ENCODE data around the gene SLC27A3.

Gene SLC27A3

DNA sequence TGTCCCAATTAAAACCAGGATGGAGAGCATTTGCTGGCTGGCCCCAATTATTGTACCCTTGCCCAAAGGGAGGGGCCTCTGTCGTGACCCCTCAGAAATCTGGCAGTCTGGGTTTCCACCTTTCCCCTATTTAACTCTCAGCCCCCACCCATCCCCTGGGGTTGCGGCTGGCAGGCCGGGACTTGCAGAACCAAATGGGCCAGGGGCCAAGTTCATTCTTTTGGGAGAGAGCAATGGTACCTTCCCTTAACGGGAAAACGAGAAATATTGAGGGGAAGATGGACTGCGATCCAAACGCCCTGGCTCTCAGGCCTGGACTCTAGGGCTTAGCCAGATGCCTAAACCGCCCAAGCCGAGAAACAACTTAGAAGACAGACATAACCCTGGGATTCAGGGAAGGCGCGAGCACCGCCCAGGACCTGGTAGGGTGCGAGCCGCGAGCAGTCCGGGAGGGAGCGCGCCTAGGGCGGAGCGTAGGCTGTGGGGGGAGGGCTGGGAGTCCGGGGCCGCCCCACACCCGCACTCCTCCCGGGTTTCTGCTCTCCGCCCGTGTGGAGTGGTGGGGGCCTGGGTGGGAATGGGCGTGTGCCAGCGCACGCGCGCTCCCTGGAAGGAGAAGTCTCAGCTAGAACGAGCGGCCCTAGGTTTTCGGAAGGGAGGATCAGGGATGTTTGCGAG is at the start of gene SLC27A3:
SLC27A3 (plus strand) TSS at position 628 of the 678 bp plus-strand sequence. CDS start 91 bp downstream, outside the sequence.
- TF ChIP-seq, protein P1, sequence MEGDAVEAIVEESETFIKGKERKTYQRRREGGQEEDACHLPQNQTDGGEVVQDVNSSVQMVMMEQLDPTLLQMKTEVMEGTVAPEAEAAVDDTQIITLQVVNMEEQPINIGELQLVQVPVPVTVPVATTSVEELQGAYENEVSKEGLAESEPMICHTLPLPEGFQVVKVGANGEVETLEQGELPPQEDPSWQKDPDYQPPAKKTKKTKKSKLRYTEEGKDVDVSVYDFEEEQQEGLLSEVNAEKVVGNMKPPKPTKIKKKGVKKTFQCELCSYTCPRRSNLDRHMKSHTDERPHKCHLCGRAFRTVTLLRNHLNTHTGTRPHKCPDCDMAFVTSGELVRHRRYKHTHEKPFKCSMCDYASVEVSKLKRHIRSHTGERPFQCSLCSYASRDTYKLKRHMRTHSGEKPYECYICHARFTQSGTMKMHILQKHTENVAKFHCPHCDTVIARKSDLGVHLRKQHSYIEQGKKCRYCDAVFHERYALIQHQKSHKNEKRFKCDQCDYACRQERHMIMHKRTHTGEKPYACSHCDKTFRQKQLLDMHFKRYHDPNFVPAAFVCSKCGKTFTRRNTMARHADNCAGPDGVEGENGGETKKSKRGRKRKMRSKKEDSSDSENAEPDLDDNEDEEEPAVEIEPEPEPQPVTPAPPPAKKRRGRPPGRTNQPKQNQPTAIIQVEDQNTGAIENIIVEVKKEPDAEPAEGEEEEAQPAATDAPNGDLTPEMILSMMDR (IDR thresholded peaks at IDR 0.05; ENCODE audit: low read depth, low read length): no peak
- no peak for DNase-seq (ENCODE audit: extremely low read depth, low read depth)

- DNase-seq (ENCODE audit: extremely low read depth, low read depth): peak; percentile 100
- TF ChIP-seq, protein P1 (IDR thresholded peaks at IDR 0.05; ENCODE audit: low read depth, low read length): no peak
Measured at GRCh38 chr1:153727463-153728304, 47.5 kb upstream of the SLC27A3 start, which contains the start of gene INTS3. Gene INTS3 (plus strand): TSS chr1:153728050. CDS start chr1:153728635, 585 bp downstream.

DNA sequence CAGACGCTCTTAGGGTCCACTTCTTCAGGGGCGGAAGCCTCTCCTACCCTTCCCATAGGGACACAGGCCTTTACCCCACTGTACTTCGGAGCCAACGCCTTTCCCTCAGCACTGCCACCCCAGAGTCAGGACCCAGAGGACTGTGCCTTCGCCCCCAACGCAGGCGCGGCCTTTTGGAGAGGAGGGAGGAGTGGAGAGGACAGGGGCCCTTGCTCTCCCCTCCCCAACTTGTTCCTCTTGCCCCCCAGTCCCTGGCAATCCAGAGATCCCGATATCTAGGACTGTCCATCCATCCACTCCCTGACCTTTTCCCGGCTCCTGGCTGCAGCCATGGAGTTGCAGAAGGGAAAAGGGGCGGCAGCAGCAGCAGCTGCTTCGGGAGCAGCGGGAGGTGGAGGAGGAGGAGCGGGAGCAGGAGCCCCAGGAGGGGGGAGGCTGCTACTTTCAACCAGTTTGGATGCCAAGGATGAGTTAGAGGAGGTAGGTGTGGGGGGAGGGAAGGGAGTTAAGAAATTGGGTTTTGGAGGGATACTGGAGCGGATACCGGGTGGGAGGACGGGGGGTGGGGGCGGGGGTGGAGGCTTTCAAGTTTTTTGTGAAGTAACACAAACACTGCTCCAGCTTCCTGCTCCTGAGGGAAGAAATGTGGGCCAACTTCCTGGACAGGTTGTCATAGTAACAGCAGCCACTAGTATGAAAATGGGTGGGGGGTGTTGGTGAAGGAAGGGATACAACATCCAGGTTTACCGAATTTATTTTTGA is 46.7 kb upstream of the SLC27A3 start:
- DNase-seq (ENCODE audit: extremely low read depth, low read depth): no peak
- TF ChIP-seq, protein P1 (IDR thresholded peaks at IDR 0.05; ENCODE audit: low read depth, low read length): no peak

DNA sequence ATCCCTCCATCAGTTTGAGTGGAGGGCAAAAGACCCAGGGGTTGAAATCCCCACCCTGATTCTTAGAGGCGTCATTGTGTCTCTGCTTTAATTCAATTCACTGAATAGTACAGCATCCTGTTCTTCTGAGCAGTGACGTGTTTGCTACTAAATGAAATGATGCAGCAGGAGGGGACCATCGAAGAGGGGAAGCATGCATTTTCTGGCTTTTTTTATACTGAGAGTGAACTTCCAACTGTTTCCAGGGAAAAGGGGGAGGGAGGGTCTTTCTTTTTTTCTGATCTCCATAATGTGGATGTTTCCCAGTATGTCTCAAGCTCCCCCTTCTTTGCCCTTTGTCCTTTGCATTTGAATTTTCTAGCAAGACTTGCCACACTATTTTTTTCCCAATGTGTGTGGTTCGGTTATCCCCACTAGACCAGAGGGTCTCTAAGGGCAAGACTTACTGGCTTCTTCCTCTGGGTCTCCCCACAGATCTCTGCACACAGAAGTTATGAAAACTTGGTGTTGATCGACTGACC is 44.7 kb upstream of the SLC27A3 start:
- TF ChIP-seq, protein P1 (IDR thresholded peaks at IDR 0.05; ENCODE audit: low read depth, low read length): no peak

DNA sequence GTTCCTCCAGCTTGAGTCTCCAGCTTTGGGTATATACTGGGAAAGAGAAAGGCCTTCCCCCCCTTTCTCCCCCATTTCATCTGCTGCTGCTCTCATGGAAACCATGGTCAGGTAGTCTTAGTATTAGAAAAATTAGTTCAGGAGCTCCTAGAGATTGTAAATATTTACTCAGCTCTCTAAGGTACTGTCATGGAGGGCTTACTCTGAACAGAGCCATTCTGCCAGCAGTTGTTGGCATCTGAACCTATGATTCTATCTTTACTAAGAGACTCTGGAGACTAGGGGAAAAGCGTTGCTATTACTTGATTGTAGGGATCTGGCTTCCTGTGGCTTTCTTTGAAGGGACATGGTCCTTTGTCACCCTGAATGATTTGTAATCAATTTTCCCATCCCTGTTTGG is 41.2 kb upstream of the SLC27A3 start:
- no peak for DNase-seq (ENCODE audit: extremely low read depth, low read depth)
- TF ChIP-seq, protein P1 (IDR thresholded peaks at IDR 0.05; ENCODE audit: low read depth, low read length): no peak

More for the DNA sequence above, 44.7 kb upstream of the SLC27A3 start:
- no peak for DNase-seq (ENCODE audit: extremely low read depth, low read depth)

GRCh38 chr1:153734396-153735089 is 40.7 kb upstream of the SLC27A3 start:
- TF ChIP-seq, protein P1 (IDR thresholded peaks at IDR 0.05; ENCODE audit: low read depth, low read length): no peak
- DNase-seq (ENCODE audit: extremely low read depth, low read depth): no peak

Data from AG09319 (cell line).